OCI-M1 (cell line): ENCODE results near the gene DROSHA.

Experiments
- DNase-seq: peaks from one replicate; lab custom pipeline; 2025; lab: John Stamatoyannopoulos, UW

Gene DROSHA

DNA sequence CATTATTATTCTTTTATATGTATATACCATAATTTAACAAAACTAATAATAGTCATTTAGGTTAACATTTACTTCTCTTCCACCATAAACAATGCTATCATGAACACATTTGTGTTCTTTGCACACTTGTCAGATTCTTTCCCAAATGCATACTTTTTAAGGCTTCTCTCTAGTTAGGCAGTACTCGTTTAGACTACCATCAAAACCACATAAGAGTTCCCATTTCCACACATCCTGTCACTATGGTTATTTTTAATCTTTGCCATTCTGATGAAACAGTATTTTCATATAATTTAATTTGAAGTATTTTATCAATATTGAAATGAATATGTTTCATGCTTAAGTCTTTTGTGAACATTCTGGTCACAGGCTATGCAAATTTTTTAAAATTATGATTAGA lies 15.1 kb downstream of the DROSHA start:
- no peak for DNase-seq

DNA sequence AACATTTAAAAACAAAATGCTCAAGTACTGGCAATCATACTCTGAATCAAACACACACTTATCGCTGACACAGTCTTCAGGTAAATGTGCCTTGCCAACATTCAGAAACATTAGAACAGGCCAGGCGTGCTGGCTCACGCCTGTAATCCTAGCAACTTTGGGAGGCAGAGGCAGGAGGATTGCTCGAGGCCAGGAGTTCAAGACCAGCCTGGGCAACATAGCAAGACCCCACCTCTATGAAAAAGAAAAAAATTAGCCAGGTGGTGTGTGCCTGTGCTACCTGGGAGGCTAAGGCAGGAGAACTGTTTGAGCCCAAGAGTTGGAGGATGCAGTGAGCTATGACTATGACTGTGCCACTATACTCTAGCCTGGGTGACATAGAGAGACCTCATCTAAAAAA lies 20.6 kb downstream of the DROSHA start:
- DNase-seq: no peak

DNA sequence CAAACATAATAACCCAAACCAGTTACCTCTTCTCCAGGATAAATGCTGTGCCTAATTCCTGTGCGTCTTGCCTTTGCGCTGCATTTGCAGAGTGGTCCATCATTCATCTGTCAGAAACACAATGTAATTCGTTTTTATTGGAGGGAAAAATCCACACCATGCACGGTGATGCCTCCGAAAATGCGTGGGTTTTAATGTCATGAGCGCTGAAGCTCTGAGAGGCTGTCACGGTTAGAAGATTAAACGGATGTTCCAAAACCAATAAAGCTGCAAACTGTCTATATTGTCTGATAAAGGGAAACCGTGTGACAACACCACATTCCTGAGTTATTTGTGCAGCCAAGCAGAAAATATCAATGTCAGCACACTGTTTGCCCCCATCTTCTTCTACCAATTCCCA lies 27.4 kb downstream of the DROSHA start:
- DNase-seq: no peak

DNA sequence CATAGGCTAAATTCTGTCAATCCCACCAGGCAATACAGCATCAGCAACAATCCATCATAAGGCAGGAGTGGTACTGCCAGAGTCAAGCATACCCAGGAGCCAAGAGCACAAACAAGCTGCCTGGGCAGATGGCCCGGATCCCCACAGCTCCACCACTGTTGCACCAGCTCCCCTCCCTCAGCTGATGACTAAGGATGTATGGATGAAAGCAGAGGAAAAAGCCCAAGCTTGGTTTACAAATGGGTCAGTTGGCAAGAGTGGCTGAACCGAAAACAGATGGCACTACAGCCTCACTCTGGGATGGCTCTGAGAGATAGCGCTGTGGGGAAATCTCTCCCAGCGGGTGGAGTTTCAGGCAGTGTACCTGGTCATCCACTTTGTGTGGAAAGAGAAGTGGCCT lies 29.4 kb downstream of the DROSHA start:
- no peak for DNase-seq

DNA sequence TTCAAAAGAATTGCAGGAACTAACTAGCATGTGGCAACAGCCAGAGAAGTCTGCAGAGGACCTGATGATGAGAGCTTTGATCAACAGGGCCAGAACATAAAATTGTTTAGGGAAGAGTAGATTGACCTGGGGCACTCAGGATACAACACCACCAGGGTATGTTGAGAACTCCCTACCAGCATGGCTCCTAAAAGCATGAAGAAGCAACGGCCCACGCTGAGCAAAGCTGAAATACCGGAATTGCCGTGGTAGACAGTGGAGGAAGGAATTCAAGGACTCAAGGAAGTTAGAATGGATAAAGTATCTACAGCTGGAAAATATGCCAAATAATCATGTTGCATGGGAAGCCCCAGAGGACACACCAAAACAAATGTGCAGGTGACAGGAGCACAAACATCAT lies 31.6 kb downstream of the DROSHA start:
- no peak for DNase-seq

DNA sequence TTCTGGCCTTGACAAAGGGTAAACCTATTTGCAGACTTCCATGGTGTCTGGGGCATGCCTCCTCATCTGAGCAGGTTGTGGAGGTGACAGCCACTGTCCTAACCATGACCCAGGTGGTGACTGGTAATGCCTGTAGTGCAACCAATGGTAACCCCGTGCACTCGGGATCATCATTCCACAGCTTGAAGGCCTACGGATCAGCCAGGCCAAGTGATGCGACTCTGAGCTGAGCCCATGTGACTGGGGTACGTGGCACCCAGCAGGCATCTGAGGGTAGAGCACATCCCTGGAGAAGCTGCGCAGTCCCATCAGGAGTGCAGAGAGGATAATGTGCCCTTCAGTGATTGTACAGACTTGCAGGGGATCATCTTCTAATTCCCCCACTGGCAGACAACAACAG lies 35.0 kb downstream of the DROSHA start:
- DNase-seq: no peak

DNA sequence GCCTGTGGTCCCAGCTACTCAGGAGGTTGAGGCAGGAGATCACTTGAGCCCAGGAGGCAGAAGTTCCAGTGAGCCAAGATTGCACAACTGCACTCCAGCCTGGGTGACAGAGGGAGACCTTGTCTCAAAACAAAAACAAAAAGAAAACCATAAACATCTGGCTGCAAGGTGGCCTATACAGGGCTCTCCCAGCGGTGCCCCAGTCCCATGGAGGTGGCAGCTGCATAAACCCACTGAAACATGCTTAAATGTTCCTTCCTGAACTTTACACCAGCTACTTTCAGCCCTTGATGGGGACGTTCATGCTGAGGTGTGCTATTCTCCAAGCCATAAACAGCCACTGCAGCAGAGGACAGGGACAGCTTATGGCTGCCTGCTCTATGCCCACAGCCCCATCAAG lies 35.6 kb downstream of the DROSHA start:
- no peak for DNase-seq

DNA sequence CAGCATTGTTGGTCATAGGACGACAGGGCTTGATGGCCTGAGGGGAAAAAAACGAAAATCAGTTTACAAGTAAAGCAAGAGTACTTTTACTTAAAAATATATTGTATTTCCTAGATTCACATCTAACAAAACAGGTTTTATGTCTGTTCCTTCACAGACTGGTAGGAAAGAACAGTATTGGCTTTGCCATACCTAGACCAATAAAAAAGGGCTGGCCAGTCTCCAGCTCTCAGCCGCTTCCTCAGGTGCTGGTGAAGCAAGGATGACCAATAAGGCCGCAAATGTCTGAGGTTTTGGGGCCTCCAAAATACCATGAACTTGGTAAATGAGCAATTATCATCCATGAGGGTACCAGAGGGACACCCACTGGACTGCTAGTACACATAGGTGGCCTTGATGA lies 36.6 kb downstream of the DROSHA start:
- DNase-seq: no peak

DNA sequence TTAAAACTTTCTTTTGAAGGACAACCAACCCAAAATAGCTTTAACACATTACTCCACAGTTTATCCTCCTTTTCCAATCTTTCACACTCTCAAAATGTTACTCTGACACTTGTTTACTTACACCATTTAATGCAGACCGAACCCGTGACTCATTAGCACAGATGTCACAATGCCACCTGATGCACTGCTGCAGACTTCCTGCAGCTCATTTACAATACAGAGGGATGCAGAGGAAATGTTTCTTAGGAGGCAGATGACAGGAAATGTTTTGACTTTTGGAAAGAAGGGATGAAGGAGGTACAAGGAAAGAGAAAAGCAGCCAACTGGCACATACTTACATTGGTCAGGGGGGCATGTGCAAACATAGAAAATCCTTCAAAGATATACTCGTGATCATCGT lies 39.0 kb downstream of the DROSHA start:
- DNase-seq: no peak

DNA sequence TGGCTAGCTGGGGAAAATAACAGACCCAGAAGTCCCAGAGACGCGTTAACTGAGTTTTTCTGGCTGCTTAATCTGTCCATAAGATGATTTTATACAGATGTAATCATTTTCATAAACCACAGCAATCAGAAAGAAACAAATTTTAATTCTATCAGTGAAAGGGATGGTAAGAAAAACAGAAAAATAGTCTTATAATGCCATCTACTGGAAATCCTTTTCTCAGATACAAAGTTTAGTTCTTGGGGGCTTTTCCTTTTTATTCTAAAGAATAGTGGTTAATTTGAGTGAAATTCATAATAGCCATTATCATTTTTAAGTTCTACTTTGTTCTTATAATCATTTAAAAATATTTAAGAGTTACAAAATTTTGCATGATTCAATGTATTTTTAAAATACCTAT lies 44.4 kb downstream of the DROSHA start:
- peak; percentile 5 for DNase-seq

DNA sequence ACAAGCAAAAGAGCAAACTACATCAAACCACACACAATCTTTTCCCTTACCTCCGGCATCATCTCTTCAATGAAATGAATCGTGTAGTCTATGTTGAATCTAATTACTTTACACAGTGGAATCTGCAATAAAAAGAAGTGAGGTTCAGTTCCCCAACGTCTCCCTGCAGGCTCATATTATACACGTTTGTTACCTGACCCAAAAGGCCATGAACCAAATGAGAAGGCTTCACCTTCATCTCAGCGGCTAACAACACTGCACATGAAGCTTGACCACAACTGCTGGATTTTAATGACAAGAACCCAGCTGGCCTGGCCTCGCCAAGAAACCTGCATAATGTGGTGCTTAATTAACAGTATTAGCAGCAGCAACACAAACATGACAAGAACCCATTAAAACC lies 45.5 kb downstream of the DROSHA start:
- DNase-seq: no peak

DNA sequence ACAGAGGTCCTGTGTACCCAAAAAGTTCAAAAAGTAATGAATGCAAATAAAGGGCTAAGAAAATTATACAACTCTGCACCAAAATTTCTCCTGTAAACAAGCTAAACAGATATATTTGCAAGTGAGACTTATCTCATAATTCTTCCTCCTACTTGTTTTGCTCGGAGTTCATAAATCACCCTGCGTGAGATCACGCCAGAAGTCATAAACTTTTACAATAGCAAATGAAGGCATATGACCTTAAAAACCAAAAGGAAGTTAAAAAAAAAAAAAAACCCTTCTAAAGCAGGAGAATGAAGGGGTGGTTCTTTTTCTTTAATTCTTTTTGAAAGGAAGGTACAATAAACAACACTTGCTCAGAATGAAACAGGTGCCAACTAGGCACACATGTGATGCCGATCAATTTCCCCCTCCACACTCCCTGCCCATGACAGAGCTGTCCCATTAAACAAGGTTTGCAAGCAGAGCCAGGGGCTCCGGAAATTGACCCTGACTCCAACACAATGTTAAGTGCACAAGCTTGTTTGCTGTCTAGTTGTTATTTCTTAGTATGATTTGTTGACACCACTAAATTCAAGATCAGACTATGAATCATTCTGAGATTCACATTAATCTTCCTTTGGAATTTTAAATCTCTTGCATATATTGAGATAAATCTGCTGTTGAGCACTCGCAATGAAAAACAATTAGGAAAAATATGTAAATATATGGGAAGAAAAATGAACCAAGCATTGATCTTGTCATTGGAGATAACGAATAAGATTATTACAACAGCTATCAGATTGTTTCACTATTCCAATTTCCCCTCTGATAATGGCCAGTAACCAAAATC lies 46.3 kb downstream of the DROSHA start:
- no peak for DNase-seq

DNA sequence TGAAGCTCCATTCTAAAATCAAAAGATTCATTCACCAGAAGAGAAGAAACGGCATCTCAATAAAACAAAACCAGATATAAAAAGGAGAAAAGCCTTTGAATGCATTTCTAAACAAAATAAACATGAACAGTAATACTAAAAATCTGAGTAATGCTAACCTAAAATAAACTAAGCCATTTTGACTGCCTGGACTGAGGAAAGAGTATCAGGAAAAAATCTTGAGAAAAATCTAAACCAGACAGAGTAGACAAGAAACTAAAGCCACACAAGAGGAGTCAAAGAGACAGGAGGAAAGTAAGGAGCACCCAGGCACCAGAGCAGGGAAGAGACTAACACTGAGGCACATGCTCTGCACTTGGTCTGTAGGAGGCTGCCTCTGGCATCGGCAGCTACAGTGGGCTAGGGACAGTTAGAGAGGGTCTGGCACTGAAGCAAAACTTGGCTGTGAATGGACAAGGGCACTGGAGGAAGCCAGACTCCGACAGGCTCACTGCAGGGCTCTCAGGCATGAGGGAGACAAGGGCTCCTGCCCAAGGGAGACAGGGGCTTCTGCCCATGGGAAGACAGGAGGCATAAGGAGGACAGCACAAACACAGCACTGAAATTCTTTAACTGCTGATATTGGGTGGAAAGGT lies 50.2 kb downstream of the DROSHA start:
- DNase-seq: no peak

DNA sequence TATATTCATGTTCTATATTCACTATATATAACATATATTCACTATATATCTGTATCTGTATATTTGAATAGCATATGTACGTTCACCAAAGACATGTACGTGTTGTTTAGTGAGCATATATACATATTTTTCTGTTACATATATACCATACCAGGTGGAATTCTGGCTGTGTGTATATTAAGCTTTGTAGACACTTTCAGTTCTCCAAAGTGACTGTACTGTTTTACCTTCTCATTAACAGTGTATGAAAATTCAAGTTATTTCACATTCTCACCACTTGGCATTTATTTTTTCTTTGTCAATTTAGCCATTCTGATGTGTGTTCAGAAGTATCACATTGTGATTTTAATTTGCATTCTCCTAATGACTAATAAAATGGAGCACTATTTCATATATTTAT lies 52.2 kb downstream of the DROSHA start:
- DNase-seq: no peak

DNA sequence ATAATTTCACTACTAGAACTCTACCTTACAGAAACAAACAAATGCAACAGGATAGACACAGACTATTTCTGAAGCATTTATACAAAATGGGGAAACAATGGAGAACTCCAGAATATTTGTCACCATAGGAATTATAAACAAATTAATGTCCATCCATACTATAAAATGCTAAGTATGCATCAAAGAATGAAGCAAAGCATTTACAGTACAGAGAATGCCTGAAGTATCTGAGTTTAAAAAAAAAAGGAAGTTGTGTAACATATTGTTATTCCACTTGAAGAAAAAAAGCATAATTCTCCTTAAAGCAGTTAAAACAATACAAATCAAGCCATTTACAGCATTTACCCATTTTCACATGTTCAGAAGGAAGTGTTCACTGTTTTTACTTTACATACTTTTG lies 53.0 kb downstream of the DROSHA start:
- DNase-seq: peak; percentile 11

DNA sequence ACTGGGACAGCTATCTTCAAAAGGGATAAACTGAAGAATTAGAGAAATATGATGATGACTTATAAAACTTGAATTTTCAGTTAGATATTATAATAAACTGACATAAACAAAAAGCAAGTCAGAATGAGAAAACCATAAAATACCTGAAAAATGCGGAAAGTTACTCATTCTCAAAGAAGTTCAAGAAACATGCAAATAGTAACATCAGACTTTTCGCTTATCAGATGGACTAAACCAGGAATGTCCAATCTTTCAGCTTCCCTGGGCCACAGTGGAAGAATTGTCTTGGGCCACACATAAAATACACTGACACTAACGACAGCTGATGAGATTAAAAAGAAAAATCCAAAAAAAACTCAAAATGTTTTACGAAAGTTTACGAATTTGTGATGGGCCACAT lies 53.9 kb downstream of the DROSHA start:
- DNase-seq: no peak

DNA sequence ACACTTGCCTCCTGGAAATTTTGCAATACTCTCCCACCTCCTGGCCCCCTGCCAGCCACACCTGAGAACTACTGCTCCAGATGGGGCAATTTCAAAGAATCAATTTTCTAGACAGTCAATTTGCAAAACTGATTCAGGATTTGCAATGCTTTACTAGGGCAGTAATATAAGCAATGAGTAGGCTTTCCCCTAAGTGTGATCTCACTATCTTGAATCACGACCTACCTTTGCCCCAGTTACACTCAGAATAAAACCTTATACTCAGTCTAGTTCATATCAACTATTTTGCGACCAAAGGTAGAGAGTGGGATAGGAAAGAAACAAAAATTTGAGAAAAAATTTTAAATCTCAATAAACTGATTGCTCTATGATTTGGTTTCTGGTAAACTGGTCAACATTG lies 54.4 kb downstream of the DROSHA start:
- no peak for DNase-seq

DNA sequence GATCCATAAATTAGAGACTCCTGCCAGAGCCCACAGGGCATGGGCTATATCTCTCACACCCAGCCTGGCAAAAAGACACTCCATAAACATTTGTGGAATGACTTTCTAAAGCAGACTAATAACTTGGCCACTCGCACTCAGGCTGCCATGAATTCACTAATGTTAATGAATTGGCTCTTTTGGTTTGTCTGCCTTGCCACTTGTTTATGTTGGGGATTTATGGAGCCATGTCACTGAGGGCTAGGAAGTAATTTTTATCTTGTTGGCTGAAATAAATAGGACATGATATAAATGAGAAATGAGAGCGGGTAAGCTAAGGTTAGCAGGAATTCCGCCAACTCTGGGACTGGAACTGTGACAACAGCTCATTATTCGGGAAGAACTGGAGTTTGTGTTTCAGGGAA lies 55.2 kb downstream of the DROSHA start:
- no peak for DNase-seq

DNA sequence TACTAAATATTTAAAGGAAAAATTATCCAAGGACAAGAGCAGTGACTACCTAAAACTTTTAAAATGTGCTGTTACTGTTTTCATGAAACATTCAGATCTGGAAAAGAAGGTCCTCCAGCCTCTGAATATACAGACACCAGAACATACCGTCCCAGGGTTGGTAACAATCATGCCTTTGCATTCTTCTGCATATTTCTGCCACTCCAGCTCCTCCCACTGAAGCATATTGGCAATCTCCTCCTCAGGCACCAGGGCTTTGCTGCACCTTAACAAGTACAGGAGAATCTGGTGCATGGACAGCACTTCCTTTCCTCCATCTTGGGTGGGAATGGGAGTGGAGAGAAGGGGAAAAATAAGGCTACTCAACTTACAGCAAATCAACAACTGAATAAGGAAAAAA lies 60.0 kb downstream of the DROSHA start:
- peak; percentile 18 for DNase-seq

DNA sequence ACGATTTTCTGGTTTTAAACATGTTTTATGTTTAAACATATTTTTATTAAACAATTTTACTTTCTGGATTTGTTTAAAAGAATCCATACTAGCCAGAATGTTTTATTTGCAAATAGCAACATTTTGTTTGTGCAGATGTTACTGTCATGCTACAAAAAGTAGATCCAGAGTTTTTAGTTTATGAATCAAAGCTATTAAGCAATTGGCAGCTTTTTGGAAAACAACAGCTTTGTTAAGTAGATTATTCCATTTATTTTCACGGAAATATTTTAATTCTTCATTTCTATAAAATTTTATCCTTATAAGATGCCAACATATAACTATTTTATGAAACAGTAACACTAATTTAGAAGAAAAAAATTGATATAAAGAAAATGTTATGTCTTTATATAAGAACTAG lies 60.9 kb downstream of the DROSHA start:
- DNase-seq: no peak

DNA sequence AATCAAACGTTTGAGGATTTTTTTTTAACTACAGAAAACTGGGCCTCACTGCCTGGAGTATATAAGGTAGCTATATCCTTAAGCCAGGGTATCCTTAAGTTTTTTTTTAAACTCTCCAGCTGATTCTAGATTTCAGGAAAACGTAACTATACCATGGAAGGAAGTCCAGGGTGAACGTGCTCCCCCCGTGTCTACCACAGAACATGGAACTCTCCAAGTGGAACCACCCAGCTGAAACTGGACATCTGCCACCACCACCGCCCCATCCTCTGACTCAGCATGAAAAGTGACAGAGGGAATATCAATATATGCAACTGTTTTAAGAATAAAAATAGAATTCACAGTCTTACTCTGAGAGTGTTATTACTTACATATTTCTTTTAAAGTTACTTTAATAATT lies 61.3 kb downstream of the DROSHA start:
- peak; percentile 87 for DNase-seq

DNA sequence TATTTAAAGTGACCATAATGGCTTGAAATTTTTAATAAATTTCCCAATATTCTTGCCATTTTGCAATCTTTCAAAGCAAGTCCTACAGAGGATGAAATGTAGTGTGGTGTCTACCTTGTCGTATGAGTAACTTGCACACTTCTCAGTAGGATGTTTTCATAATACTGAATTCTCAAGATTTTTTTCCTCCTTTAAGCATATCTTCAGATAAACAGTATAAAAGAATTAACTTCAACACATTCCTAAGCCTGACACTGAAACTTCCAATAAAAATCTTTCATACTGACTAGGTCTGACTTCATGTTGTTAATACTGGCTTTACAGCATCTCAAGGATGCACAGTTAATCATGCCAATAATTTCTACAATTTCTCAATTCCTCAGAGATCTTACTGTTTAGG lies 62.0 kb downstream of the DROSHA start:
- DNase-seq: no peak

DNA sequence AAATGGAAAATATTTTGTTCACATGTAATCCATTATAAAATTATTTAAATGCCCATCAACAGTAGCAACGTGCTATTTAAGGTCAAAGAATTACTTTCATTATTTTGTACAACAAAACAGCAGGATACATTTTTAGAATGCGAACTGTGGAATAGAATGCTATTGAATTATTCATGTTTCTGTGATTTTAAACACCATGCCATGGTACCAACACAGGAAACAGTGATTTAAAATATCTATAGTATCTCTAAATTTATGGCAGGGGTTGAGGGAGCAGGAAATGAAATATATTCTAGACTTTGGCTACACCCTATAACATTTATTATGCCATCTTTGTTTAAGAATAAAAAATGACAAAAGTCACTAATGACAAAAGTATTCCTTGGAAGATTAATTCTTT lies 62.4 kb downstream of the DROSHA start:
- DNase-seq: no peak

DNA sequence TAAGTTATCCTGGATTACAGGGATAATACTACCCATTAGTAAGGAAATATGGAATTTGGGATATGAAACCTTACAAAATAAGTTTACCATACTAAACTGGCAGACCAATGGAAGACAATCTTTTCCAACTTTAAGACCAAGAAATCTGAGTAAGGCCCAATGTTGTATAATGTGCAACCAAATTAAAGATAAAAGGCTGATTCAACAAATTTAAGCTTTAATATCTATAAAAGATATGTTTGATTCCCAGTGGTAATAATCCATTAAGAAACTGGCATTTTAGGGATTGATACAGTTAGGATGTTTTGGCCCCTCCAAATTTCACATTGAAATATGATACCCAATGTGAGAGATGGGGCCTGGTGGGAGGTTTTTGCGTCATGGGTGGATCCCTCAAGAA lies 66.6 kb downstream of the DROSHA start:
- no peak for DNase-seq
